HEK293 (cell line): ENCODE results near the gene PSMF1.

Experiments used
- CTCF ChIA-PET: fragments of 350-600 bp; formaldehyde crosslinking; extraction: SDS; loops from one replicate; lab custom pipeline; 2021; ENCODE audit warnings: antibody characterized with exemption; lab: Yijun Ruan, JAX
- POLR2A ChIA-PET: fragments of 300-600 bp; formaldehyde crosslinking; extraction: SDS; loops from one replicate; lab custom pipeline; 2020; ENCODE audit warnings: antibody characterized with exemption, inconsistent platforms; lab: Yijun Ruan, JAX
- H3K27ac ChIP-seq: fragments of 200-500 bp; sonication (Bioruptor generic); 2 replicates; pipeline ENCODE4 v1.5.1; 2014; ENCODE audit warnings: low read depth, low read length, control low read depth, inconsistent platforms; ENCODE audit errors: extremely low read depth
- H3K36me3 ChIP-seq, 2 experiments: fragments of 200-500 bp in 1 of 2; sonication (Bioruptor generic) in 1 of 2; 1 replicate in 1 of 2; 2 replicates in 1 of 2; pipeline ENCODE4 v1.5.1; 2014 to 2017; ENCODE audit warnings: inconsistent platforms in 2 of 2, low read length in 2 of 2; ENCODE audit not compliant: control insufficient read depth in 2 of 2, insufficient read depth in 1 of 2
- H3K4me1 ChIP-seq: fragments of 200-500 bp; sonication (Bioruptor generic); 2 replicates; pipeline ENCODE4 v1.5.1; 2014; ENCODE audit warnings: mild to moderate bottlenecking, low read length, inconsistent platforms; ENCODE audit not compliant: control insufficient read depth, insufficient read depth
- H3K4me3 ChIP-seq: 2 replicates; pipeline ENCODE4 v1.5.1; 2011; ENCODE audit warnings: low read depth, mild to moderate bottlenecking, control low read depth, low read length, moderate library complexity
- H3K9me3 ChIP-seq: fragments of 200-500 bp; sonication (Bioruptor generic); 2 replicates; pipeline ENCODE4 v1.5.1; 2014; ENCODE audit warnings: low read depth, low read length, inconsistent platforms; ENCODE audit not compliant: control insufficient read depth, insufficient read depth
- EGR2 ChIP-seq: fragments of 450-650 bp; formaldehyde crosslinking; IDR thresholded peaks from 2 replicates; pipeline ENCODE4 v1.5.1; 2016; ENCODE audit warnings: low read depth, missing biosample characterization, missing genetic modification characterization
- MYNN ChIP-seq: fragments of 450-650 bp; formaldehyde crosslinking; IDR thresholded peaks from 2 replicates; pipeline ENCODE4 v1.5.1; 2016; ENCODE audit warnings: missing biosample characterization, missing genetic modification characterization, borderline replicate concordance
- SCRT2 ChIP-seq: fragments of 450-650 bp; formaldehyde crosslinking; IDR thresholded peaks from 2 replicates; pipeline ENCODE4 v1.5.1; 2016; ENCODE audit warnings: missing biosample characterization, missing genetic modification characterization
- SETDB1 ChIP-seq: IDR thresholded peaks from one replicate; pipeline ENCODE4 v1.6.1; 2017; ENCODE audit warnings: mild to moderate bottlenecking, low read length, moderate library complexity, mixed read lengths; ENCODE audit not compliant: insufficient read length
- YY1 ChIP-seq: fragments of 450-650 bp; formaldehyde crosslinking; IDR thresholded peaks from 2 replicates; pipeline ENCODE4 v1.5.1; 2018; ENCODE audit warnings: missing biosample characterization, missing genetic modification characterization
- ZBTB11 ChIP-seq: fragments of 450-650 bp; formaldehyde crosslinking; conservative IDR thresholded peaks from 2 replicates; pipeline ENCODE4 v1.5.1; 2016; ENCODE audit warnings: low read depth, missing biosample characterization, missing genetic modification characterization
- ZFP69B ChIP-seq: fragments of 450-650 bp; formaldehyde crosslinking; IDR thresholded peaks from 2 replicates; pipeline ENCODE4 v1.5.1; 2016; ENCODE audit warnings: missing biosample characterization, missing genetic modification characterization
- ZNF19 ChIP-seq: fragments of 450-650 bp; formaldehyde crosslinking; IDR thresholded peaks from 2 replicates; pipeline ENCODE4; 2016; ENCODE audit warnings: missing biosample characterization, missing genetic modification characterization, low read depth
- ZNF2 ChIP-seq: fragments of 450-650 bp; formaldehyde crosslinking; IDR thresholded peaks from 2 replicates; pipeline ENCODE4 v1.5.1; 2016; ENCODE audit warnings: missing biosample characterization, missing genetic modification characterization
- ZNF266 ChIP-seq: fragments of 450-650 bp; formaldehyde crosslinking; IDR thresholded peaks from 2 replicates; pipeline ENCODE4 v1.5.1; 2016; ENCODE audit warnings: missing biosample characterization, missing genetic modification characterization, low read depth
- ZNF324 ChIP-seq: fragments of 450-650 bp; formaldehyde crosslinking; IDR thresholded peaks from 2 replicates; pipeline ENCODE4 v1.5.1; 2016; ENCODE audit warnings: missing biosample characterization, missing genetic modification characterization
- ZNF362 ChIP-seq: fragments of 450-650 bp; formaldehyde crosslinking; IDR thresholded peaks from 2 replicates; pipeline ENCODE4 v1.5.1; 2016; ENCODE audit warnings: missing biosample characterization, missing genetic modification characterization
- ZNF488 ChIP-seq: fragments of 450-650 bp; formaldehyde crosslinking; IDR thresholded peaks from 2 replicates; pipeline ENCODE4 v1.5.1; 2016; ENCODE audit warnings: missing biosample characterization, missing genetic modification characterization
- ZNF510 ChIP-seq: fragments of 450-650 bp; formaldehyde crosslinking; IDR thresholded peaks from 2 replicates; pipeline ENCODE4 v1.5.1; 2018; ENCODE audit warnings: mild to moderate bottlenecking, missing genetic modification characterization, missing biosample characterization; ENCODE audit not compliant: insufficient replicate concordance
- ZNF549 ChIP-seq: fragments of 450-650 bp; IDR thresholded peaks from 2 replicates; pipeline ENCODE4 v1.5.1; 2018; ENCODE audit warnings: missing biosample characterization, missing genetic modification characterization, mild to moderate bottlenecking, inconsistent platforms, moderate library complexity
- ZNF629 ChIP-seq: fragments of 450-650 bp; formaldehyde crosslinking; IDR thresholded peaks from 2 replicates; pipeline ENCODE4 v1.5.1; 2017; ENCODE audit warnings: missing biosample characterization, missing genetic modification characterization
- ZNF645 ChIP-seq: fragments of 450-650 bp; formaldehyde crosslinking; IDR thresholded peaks from 2 replicates; pipeline ENCODE4; 2016; ENCODE audit warnings: missing biosample characterization, missing genetic modification characterization
- ZNF664 ChIP-seq: fragments of 450-650 bp; formaldehyde crosslinking; IDR thresholded peaks from 2 replicates; pipeline ENCODE4 v1.5.1; 2016; ENCODE audit warnings: missing biosample characterization, missing genetic modification characterization
- ZSCAN16 ChIP-seq: fragments of 450-650 bp; formaldehyde crosslinking; IDR thresholded peaks from 2 replicates; pipeline ENCODE4 v1.5.1; 2016; ENCODE audit warnings: missing biosample characterization, missing genetic modification characterization
- TF ChIP-seq, protein P1 (sequence below): IDR thresholded peaks from 2 replicates; pipeline ENCODE4 v1.6.1; 2011; ENCODE audit warnings: mild to moderate bottlenecking, low read depth, low read length, borderline replicate concordance

PSMF1 gene

DNA sequence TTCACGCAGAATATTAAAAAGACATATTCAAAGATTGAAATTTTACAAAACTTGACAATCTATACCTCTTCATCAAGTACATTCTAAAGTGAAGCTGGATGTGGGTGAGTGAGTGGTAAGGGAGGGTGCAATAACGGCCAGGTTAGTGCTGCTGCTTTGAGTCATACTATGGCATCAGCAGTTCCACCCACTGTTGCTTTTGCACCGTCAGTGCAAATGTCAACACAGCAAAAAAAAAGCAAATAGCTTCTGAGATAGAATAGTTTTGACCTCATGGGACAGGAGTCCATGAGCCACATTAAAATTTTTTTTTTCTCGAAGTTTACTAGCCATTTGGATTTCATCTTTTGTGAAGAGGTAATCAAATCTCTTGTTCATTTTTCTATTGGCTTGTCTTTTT lies 31.8 kb downstream of the PSMF1 start (continued):
- TF ChIP-seq SCRT2 (tag by site-specific recombination) (peak; percentile 61), ZBTB11 (no peak), ZNF324 (no peak), ZNF549 (no peak), ZNF629 (tag by site-specific recombination) (0 out of 2 replicates have a peak, but pooled peaks have one; percentile 27), MYNN (tag by site-specific recombination) (no peak)
- TF ChIP-seq, protein P1, sequence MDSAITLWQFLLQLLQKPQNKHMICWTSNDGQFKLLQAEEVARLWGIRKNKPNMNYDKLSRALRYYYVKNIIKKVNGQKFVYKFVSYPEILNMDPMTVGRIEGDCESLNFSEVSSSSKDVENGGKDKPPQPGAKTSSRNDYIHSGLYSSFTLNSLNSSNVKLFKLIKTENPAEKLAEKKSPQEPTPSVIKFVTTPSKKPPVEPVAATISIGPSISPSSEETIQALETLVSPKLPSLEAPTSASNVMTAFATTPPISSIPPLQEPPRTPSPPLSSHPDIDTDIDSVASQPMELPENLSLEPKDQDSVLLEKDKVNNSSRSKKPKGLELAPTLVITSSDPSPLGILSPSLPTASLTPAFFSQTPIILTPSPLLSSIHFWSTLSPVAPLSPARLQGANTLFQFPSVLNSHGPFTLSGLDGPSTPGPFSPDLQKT = no peak

DNA sequence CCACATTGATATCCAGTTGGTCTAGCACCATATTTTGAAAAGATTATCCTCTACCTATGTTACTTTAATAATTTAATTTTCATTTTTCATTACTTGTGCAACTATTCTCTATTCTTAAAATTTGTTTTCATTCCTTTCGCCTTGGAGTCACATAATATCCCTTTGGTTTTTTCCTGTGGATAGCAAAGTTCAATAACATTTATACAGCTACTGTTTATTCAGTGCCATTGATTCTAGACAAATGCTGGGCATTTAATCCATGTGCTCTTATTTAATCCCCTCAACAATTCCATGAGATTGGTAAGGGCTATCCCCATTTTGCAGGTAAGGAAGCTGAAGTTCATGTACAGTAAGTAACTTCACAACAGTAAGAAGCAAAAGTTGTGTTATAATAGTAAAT lies 32.6 kb downstream of the PSMF1 start:
- H3K9me3 ChIP-seq = no peaks in the 10 kb centered on the region
- H3K36me3 ChIP-seq = peaks cover 8 to 64% of the 10 kb centered on the region in 2 experiments
- ChIA-PET CTCF (no interaction called here), POLR2A (interaction anchor here (0.6 kb wide), 1 partner anchor 22 kb away, joined by 3 read pairs; no protein-coding TSS in a partner anchor)
- no peak overlapping the region for H3K27ac ChIP-seq
- TF ChIP-seq EGR2 (no peak), ZNF629 (tag by site-specific recombination) (no peak)
- no peaks in the 10 kb centered on the region for H3K4me1 ChIP-seq
- H3K4me3 ChIP-seq = no peak overlapping the region

DNA sequence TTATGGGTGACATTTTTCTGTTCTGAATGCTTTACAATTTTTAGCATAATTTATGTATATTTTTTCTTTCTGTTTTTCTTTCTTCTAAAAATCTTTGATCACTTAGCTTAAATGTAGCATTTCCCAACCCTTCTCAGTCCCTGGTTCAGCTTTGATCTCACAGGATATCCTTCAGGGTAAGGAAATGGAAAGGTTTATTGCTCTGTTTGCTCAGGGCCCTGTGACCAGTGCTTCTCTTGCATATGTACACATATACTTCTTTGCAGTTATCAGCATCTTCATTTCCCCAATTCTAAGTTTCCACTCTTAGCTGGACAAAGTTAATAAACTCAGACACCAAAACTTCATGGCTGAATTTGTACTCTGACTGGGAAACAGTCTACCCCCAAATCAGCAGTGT lies 35.8 kb downstream of the PSMF1 start:
- no peaks in the 10 kb centered on the region for H3K4me1 ChIP-seq
- TF ChIP-seq ZNF664 (tag by site-specific recombination) = no peak
- no peak for TF ChIP-seq ZNF645 (tag by site-specific recombination)
- TF ChIP-seq, protein P1 = no peak
- TF ChIP-seq, all 188 proteins: peak for 0
- ChIA-PET POLR2A (no interaction called here), CTCF (interaction anchor here (0.8 kb wide), 1 partner anchor 10 kb away, joined by 3 read pairs; no protein-coding TSS in a partner anchor)
- Histone ChIP-seq H3K36me3 (peaks cover 5 to 48% of the 10 kb centered on the region in 2 experiments), H3K4me3 (no peak overlapping the region), H3K27ac (no peak overlapping the region), H3K9me3 (no peaks in the 10 kb centered on the region)

DNA sequence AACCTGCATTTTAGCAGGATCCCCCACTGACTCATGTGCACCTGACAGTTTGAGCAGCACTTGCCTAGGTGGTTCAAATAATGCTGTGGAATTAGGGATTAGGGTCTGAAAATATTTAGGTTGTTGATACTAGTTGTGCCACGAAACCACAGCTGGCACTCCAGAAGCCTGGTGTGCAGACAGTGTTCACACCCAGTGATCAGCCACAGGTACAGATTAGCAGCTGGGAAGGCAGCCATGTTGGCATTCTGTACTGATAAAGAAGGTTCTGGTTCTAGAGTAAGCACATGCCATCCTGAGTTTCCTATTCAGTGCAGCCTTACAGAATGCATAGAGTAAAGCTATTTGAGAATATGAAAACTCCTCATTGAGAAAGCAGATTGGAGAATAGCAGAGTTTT lies 36.3 kb downstream of the PSMF1 start:
- Histone ChIP-seq H3K36me3 (peaks cover 3 to 48% of the 10 kb centered on the region in 2 experiments), H3K27ac (no peak overlapping the region), H3K4me1 (no peaks in the 10 kb centered on the region), H3K9me3 (no peaks in the 10 kb centered on the region), H3K4me3 (no peak overlapping the region)
- POLR2A ChIA-PET = no interaction called here
- CTCF ChIA-PET = interaction anchor here (0.8 kb wide), 1 partner anchor 11 kb away, joined by 3 read pairs; no protein-coding TSS in a partner anchor
- TF ChIP-seq ZNF19 (tag by site-specific recombination) (no peak), YY1 (tag by site-specific recombination) (no peak), ZNF510 (no peak), ZNF362 (tag by site-specific recombination) (no peak), SETDB1 (no peak), ZNF266 (no peak), ZSCAN16 (tag by site-specific recombination) (no peak), ZNF488 (no peak), ZNF2 (tag by site-specific recombination) (no peak), ZFP69B (tag by site-specific recombination) (no peak)
